HG03520 (cell line): ENCODE results near the gene CWH43.
"Not testable (repeated sequence)": the region's sequence is repeated elsewhere in the genome, so short reads cannot be mapped to it uniquely, and the experiment has no call there.

ENCODE experiments used
- ATAC-seq: cut with Tn5 transposase; IDR thresholded peaks from one replicate; pipeline ENCODE4 v1.9.1; 2021; ENCODE audit warnings: mild to moderate bottlenecking, moderate library complexity; ENCODE audit not compliant: unreplicated experiment

CWH43 gene

DNA sequence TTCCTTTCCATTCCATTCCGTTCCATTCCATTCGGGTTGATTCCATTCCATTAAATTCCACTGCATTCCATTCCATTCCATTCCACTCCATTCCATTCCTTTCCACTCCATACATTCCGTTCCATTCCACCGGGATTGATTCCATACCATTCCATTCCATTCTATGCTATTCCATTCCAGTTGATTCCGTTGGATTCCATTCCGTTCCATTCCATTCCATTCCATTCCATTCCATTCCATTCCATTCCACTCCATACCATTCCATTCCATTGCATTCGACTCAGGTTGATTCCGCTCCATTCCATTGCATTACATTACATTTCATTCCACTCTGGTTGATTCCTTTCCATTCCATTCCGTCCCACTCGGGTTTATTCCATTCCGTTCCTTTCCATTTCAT, 110.1 kb downstream of the CWH43 start:
- not testable (repeated sequence) for ATAC-seq

DNA sequence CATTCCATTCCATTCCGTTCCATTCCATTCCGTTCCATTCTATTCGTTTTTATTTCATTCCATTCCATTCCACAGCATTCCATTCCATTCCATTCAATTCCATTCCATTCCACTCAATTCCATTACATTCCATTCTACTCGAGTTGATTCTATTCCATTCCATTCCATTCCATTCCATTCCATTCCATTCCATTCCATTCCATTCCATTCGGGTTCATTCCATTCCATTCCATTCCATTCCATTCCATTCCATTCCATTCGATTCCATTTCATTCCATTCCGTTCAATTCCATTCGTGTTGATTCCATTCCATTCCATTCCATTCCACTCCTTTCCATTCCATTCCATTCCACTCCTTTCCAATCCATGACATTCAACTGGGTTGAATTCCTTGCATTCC, 110.6 kb downstream of the CWH43 start:
- peak; percentile 33 for ATAC-seq

DNA sequence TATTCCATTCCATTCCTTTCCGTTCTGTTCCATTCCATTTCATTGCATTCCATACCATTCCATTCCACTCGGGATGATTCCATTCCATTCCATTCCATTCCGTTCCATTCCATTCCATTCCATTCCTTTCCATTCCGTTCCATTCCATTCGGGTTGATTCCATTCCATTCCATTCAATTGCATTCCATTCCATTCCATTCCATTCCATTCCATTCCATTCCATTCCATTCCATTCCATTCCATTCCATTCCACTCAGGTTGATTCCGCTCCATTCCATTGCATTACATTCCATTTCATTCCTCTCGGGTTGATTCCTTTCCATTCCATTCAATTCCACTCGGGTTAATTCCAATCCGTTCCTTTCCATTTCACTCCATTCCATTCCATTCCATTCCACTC, 111.0 kb downstream of the CWH43 start:
- not testable (repeated sequence) for ATAC-seq

DNA sequence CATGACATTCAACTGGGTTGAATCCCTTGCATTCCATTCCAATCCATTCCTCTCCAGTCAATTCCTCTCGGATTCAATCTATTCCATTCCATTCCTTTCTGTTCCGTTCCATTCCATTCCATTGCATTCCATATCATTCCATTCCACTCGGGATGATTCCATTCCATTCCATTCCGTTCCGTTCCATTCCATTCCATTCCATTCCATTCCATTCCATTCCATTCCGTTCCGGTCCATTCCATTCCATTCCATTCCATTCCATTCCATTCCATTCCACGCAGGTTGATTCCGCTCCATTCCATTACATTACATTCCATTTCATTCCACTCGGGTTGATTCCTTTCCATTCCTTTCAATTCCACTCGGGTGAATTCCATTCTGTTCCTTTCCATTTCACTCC, 111.4 kb downstream of the CWH43 start:
- not testable (repeated sequence) for ATAC-seq

DNA sequence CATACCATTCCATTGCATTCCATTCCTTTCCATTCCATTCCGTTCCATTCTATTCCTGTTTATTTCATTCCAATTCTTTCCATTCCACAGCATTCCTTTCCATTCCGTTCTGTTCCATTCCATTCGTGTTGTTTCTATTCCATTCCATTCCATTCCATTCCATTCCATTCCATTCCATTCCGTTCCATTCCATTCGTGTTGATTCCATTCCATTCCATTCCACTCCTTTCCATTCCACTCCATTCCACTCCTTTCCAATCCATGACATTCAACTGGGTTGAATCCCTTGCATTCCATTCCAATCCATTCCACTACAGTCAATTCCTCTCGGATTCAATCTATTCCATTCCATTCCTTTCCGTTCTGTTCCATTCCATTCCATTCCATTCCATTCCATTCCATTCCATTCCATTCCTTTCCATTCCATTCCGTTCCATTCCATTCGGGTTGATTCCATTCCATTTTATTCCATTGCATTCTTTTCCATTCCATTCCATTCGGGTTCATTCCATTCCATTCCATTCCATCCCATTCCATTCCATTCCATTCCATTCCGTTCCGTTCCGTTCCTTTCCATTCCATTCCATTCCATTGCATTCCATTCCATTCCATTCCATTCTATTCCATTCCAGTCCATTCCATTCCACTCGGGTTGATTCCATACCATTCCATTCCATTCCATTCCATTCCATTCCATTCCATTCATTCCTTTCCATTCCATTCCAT, 112.1 kb downstream of the CWH43 start:
- ATAC-seq = not testable (repeated sequence)

DNA sequence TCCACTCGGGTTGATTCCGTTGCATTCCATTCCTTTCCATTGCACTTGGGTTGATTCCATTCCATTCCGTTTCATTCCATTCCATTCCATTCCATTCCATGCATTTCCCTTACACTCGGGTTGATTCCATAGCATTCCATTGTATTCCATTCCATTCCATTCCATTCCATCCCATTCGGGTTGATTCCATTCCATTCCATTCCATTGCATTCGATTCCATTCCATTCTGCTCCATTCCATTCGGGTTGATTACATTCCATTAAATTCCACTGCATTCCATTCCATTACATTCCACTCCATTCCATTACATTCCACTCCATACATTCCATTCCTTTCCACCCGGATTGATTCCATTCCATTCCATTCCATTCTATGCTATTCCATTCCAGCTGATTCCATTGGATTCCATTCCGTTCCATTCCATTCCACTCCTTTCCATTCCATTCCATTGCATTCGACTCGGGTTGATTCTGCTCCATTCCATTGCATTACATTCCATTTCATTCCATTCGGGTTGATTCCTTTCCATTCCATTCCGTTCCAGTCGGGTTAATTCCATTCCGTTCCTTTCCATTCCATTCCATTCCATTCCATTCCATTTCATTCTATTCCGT, 113.9 kb downstream of the CWH43 start:
- ATAC-seq = not testable (repeated sequence)

DNA sequence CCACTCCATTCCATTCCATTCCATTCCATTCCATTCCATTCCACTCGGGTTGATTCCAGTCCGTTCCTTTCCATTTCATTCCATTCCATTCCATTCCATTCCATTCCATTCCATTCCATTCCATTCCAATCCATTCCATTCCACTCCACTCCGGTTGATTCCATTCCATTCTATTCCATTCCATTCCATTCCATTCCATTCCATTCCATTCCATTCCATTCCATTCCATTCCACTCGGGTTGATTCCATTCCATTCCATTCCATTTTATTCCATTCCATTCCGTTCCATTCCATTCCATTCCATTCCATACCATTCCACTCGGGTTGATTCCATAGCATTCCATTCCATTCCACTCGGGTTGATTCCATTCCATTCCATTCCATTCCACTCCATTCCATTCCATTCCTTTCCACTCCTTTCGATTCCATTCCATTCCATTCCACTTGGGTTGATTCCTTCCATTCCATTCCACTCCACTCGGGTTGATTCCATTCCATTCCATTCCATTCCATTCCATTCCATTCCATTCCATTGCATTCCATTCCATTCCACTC, 116.3 kb downstream of the CWH43 start:
- ATAC-seq = not testable (repeated sequence)

DNA sequence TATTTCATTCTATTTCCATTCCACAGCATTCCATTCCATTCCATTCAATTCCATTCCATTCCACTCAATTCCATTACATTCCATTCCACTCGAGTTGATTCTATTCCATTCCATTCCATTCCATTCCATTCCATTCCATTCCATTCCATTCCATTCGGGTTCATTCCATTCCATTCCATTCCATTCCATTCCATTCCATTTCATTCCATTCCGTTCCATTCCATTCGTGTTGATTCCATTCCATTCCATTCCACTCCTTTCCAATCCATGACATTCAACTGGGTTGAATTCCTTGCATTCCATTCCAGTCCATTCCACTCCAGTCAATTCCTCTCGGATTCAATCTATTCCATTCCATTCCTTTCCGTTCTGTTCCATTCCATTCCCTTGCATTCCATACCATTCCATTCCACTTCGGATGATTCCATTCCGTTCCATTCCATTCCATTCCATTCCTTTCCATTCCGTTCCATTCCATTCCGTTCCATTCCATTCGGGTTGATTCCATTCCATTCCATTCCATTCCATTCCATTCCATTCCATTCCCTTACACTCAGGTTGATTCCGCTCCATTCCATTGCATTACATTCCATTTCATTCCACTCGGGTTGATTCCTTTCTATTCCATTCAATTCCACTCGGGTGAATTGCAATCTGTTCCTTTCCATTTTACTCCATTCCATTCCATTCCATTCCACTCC, 117.5 kb downstream of the CWH43 start:
- not testable (repeated sequence) for ATAC-seq

DNA sequence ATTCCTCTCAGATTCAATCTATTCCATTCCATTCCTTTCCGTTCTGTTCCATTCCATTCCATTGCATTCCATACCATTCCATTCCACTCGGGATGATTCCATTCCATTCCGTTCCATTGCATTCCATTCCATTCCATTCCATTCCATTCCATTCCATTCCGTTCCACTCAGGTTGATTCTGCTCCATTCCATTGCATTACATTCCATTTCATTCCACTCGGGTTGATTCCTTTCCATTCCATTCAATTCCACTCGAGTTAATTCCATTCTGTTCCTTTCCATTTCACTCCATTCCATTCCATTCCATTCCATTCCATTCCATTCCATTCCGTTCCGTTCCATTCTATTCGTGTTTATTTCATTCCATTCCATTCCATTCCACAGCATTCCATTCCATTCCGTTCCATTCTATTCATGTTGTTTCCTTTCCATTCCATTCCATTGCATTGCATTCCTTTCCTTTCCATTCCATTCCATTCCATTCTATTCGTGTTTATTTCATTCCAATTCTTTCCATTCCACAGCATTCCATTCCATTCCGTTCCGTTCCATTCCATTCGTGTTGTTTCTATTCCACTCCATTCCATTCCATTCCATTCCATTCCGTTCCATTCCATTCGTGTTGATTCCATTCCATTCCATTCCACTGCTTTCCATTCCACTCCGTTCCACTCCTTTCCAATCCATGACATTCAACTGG, 118.3 kb downstream of the CWH43 start:
- ATAC-seq = not testable (repeated sequence)

DNA sequence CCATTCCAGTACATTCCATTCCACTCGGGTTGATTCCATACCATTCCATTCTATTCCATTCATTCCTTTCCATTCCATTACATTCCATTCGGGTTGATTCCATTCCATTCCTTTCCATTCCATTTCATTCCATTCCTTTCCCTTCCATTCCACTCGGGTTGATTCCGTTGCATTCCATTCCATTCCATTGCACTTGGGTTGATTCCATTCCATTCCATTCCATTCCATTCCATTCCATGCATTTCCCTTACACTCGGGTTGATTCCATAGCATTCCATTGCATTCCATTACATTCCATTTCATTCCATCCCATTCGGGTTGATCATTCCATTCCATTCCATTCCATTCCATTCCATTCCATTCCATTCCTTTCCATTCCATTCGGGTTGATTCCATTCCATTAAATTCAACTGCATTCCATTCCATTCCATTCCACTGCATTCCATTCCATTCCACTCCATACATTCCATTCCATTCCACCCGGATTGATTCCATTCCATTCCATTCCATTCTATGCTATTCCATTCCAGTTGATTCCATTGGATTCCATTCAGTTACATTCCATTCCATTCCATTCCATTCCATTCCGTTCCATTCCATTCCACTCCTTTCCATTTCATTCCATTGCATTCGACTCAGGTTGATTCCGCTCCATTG, 119.3 kb downstream of the CWH43 start:
- not testable (repeated sequence) for ATAC-seq

DNA sequence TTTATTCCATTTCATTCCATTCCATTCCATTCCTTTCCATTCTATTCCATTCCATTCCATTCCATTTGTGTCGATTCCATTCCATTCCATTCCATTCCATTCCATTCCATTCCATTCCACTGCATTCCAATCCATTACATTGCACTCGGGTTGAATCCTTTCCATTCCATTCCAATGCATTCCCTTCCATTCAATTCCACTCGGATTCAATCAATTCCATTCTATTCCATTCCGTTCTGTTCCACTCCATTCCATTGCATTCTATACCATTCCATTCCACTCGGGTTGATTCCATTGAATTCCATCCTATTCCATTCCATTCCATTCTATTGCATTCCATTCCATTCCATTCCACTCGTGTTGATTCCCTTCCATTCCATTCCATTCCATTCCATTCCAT, 121.2 kb downstream of the CWH43 start:
- ATAC-seq = not testable (repeated sequence)

DNA sequence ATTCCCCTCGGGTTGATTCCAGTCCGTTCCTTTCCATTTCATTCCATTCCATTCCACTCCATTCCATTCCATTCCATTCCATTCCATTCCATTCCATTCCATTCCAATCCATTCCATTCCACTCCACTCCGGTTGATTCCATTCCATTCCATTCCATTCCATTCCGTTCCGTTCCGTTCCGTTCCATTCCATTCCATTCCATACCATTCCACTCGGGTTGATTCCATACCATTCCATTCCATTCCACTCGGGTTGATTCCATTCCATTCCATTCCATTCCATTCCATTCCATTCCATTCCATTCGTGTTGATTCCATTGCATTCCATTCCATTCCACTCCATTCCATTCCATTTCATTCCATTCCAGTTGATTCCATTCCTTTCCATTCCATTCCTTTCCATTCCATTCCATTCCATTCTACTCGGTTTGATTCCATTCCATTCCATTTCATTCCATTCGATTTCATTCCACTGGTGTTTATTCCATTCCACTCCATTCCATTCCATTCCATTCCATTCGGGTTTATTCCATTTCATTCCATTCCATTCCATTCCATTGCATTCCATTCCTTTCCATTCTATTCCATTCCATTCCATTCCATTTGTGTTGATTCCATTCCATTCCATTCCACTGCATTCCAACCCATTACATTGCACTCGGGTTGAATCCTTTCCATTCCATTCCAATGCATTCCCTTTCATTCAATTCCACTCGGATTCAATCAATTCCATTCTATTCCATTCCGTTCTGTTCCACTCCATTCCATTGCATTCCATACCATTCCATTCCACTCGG, 122.3 kb downstream of the CWH43 start:
- peak; percentile 35 for ATAC-seq

DNA sequence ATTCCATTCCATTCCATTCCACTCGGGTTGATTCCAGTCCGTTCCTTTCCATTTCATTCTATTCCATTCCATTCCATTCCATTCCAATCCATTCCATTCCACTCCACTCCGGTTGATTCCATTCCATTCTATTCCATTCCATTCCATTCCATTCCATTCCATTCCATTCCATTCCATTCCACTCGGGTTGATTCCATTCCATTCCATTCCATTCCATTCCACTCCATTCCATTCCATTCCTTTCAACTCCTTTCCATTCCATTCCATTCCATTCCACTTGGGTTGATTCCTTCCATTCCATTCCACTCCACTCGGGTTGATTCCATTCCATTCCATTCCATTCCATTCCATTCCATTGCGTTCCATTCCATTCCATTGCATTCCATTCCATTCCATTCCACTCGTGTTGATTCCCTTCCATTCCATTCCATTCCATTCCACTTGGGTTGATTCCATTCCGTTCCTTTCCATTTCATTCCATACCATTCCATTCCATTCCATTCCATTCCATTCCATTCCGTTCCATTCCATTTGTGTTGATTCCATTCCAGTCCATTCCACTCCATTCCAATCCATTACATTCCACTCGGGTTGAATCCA, 123.6 kb downstream of the CWH43 start:
- not testable (repeated sequence) for ATAC-seq

DNA sequence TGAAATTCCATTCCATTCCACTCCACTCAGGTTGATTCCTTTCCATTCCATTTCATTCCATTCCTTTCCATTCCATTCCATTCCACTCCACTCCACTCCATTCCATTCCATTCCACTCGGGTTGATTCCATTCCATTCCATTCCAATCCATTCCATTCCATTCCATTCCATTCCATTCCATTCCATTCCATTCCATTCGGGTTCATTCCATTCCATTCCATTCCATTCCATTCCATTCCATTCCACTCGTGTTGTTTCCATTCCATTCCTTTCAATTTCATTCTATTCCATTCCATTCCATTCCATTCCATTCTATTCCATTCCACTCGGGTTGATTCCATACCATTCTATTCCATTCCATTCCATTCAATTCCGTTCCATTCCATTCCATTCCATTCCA, 124.5 kb downstream of the CWH43 start:
- peak; percentile 36 for ATAC-seq
